T-helper 2 cell (primary cell): Measurements from ENCODE around the gene PAQR4.
A peak's percentile ranks its signal among the peaks of the same experiment; 100 is the strongest.

Source experiments
- DNase-seq, 5 experiments: peaks; one replicate each; pipeline versions ENCODE4 v3.0.0 to v3.0.0-alpha.2; 2012 to 2022

The PAQR4 gene

GRCh38 chr16:3007957-3008689 is 39.0 kb downstream of the PAQR4 start:
- peak in 1 of 5 experiments; percentile 38 for DNase-seq

GRCh38 chr16:3008690-3009037 is 39.5 kb downstream of the PAQR4 start:
- DNase-seq = no peak

- no peak for DNase-seq
Measured at GRCh38 chr16:3009568-3010390, 40.6 kb downstream of the PAQR4 start.

- DNase-seq = no peak
Measured at GRCh38 chr16:3010510-3010909, 41.4 kb downstream of the PAQR4 start.

GRCh38 chr16:3012246-3012645 is 43.1 kb downstream of the PAQR4 start:
- no peak for DNase-seq

- DNase-seq = no peak
Measured at GRCh38 chr16:3012828-3013420, 43.8 kb downstream of the PAQR4 start, which contains the start of gene CLDN9. CLDN9 (plus strand) TSS chr16:3012923; CDS start chr16:3013363, 440 bp downstream.

- DNase-seq = no peak
Measured at GRCh38 chr16:3013491-3013951, 44.4 kb downstream of the PAQR4 start.

GRCh38 chr16:3013998-3014690 is 45.0 kb downstream of the PAQR4 start:
- no peak for DNase-seq

- no peak for DNase-seq
Measured at GRCh38 chr16:3014971-3015370, 45.8 kb downstream of the PAQR4 start.

GRCh38 chr16:3015865-3016521 is 46.8 kb downstream of the PAQR4 start:
- no peak for DNase-seq

GRCh38 chr16:3017344-3017743 is 48.2 kb downstream of the PAQR4 start:
- no peak for DNase-seq

- DNase-seq = no peak
Measured at GRCh38 chr16:3017794-3018506, 48.8 kb downstream of the PAQR4 start, which contains the start of gene CLDN6. CLDN6 (minus strand) TSS chr16:3018183; CDS start chr16:3016021, 2,162 bp downstream.

- DNase-seq = no peak
Measured at GRCh38 chr16:3019594-3020246, 50.6 kb downstream of the PAQR4 start.

- peak; percentile 33 to 81 (median 54) for DNase-seq
Measured at GRCh38 chr16:3020247-3020603, 51.1 kb downstream of the PAQR4 start, which contains the start of gene TNFRSF12A. TNFRSF12A (plus strand) TSS chr16:3020368; CDS start chr16:3020398, 30 bp downstream.

GRCh38 chr16:3020604-3021448 is 51.7 kb downstream of the PAQR4 start:
- DNase-seq = peak; percentile 39 to 64 (median 47)

- peak; percentile 44 to 72 (median 57) for DNase-seq
Measured at GRCh38 chr16:3021449-3022207, 52.5 kb downstream of the PAQR4 start.

- peak in 4 of 5 experiments; percentile 55 to 89 (median 68) for DNase-seq
Measured at GRCh38 chr16:3022208-3022683, 53.1 kb downstream of the PAQR4 start.

- no peak for DNase-seq
Measured at GRCh38 chr16:3022684-3023414, 53.7 kb downstream of the PAQR4 start.
